Central memory CD8-positive, alpha-beta T cell (primary cell): ENCODE results near the gene TRMT1.

ENCODE experiments used
- ATAC-seq: fragments of 150-1000 bp; cut with Tn5 transposase; replicated peaks from 2 replicates; pipeline ENCODE4 v1.10.0; 2022; ENCODE audit warnings: mild to moderate bottlenecking, moderate FRiP score, moderate number of reproducible peaks; ENCODE audit not compliant: poor library complexity, severe bottlenecking; ENCODE audit errors: extremely low read depth
- DNase-seq, 2 donors: peaks; one replicate each; pipeline ENCODE4 v3.0.0; 2021; ENCODE audit warnings: low spot score in 2 of 2
- H3K27ac Mint-ChIP-seq: one replicate; pipeline ENCODE4 v1.8.0; 2022; ENCODE audit warnings: low read depth, mild to moderate bottlenecking, moderate library complexity, mixed read lengths
- H3K27me3 Mint-ChIP-seq: one replicate; pipeline ENCODE4 v1.8.0; 2022; ENCODE audit warnings: mixed read lengths
- H3K36me3 Mint-ChIP-seq: one replicate; pipeline ENCODE4 v1.8.0; 2022; ENCODE audit warnings: mild to moderate bottlenecking, moderate library complexity, mixed read lengths; ENCODE audit not compliant: insufficient read depth
- H3K4me1 Mint-ChIP-seq: one replicate; pipeline ENCODE4 v1.8.0; 2022; ENCODE audit warnings: mixed read lengths
- H3K4me3 Mint-ChIP-seq: one replicate; pipeline ENCODE4 v1.8.0; 2022; ENCODE audit warnings: mild to moderate bottlenecking, moderate library complexity, mixed read lengths
- H3K9me3 Mint-ChIP-seq: one replicate; pipeline ENCODE4 v1.8.0; 2022; ENCODE audit warnings: mixed read lengths

The TRMT1 gene

DNA sequence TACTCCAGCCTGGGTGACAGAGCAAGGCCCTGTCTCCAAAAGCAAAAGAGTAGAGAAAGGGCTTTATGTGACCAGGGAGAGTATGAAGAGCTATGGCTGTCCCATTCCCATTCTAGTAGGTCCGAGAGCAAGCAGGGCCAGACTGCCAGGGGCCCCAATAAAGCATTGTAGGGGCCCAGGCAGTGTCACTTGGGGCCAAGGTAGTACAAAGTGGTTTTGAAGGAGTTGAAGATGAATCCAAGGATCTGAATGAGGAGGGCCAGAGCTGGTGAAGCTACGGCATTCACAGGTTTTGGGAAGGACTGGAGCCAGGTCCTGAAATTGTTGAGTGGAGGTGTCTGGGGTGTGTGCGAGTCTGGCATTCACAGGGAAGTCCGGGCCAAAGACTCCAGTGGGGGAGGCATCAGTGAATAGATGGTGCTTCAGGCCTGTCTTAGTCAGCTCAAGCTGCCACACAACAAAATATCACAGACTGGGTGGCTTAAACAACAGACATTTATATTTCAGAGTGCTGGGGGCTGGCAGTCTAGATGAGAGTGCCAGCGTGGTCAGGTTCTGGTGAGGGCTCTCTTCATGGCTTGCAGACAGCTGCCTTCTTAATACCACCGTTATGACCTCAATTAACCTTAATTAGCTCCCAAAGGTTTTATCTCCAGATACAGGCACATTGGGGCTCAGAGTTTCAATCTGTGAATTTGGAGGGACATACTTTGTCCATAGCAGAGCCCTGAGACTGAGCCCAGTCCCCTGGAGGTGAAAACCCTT lies 11.5 kb upstream of the TRMT1 start:
- no peak overlapping the region for H3K27ac Mint-ChIP-seq
- H3K4me3 Mint-ChIP-seq, result no peak overlapping the region

DNA sequence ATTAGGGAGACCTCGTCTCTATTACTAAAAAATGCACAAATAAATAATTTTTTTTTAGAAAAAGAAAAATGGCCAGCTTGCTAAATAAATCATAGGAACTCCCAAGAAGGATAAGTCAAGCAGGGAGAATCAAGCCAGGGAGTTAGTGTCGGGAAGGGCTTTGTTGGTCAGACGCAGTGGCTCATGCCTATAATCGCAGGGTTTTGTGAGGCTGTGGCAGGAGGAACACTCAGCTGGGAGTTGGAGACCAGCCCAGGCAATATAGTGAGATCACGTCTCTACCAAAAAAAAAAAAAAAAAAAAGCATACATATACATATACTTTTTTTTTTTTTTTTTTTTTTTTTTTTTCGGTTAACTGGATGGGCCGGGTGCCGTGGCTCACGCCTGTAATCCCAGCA lies 10.5 kb upstream of the TRMT1 start:
- H3K4me3 Mint-ChIP-seq, result no peak overlapping the region
- no peaks in the 10 kb centered on the region for H3K9me3 Mint-ChIP-seq
- H3K27me3 Mint-ChIP-seq, result no peaks in the 10 kb centered on the region
- ATAC-seq (no peak), DNase-seq (no peak)
- no peak overlapping the region for H3K27ac Mint-ChIP-seq
- peaks cover 1% of the 10 kb centered on the region for H3K36me3 Mint-ChIP-seq
- peaks cover 47% of the 10 kb centered on the region for H3K4me1 Mint-ChIP-seq

More for the DNA sequence above, 11.5 kb upstream of the TRMT1 start:
- Mint-ChIP-seq H3K4me1 (peaks cover 46% of the 10 kb centered on the region), H3K27me3 (no peaks in the 10 kb centered on the region), H3K9me3 (no peaks in the 10 kb centered on the region), H3K36me3 (peaks cover 1% of the 10 kb centered on the region)
- ATAC-seq, result no peak
- DNase-seq, result no peak

DNA sequence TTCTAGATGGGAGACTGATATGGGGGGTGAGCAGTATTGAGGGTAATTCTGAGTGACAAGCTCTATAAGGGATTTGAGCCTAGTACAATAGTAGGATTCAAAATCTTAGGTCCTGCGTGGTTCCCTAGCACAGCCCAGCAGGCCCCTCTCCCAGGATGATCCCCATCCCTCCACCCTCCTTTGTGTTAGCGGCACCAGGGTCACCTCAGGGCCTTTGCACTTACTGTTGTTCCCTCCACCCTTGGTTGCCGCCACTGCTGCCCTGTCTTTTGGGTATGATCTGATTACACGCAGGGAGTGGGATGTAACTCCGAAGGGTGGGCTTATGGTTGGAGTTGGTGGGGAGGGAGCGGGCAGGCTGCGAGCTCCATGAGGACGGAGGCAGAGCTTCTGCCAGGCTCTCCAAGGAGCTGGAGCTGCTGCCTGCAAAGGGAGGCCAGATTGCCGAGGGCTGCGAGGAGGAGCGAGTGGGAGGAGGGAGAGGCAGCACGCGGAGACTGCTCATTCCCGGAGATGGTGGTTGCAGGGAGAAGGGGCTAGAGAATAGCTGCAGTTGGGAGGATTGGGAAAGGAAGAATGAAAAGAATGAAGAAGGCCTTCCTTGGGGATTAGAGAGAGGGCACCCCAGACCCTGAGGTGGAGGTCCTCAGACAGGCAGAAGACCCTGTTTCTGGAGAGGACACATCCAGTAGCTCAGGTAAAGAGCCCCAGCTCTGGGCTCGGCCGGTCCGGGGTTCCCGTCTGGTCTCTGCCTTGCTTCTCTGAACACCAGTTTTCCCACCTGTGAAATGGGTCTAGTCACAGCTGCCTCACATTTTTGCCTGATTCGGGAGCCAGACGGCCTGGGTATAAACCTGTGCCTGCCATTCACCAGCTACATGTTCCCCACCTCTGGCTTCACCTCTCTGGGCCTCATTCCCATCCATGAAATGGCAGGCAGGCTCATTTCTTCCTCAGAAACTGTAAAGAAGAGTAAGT lies 6.7 kb upstream of the TRMT1 start:
- Mint-ChIP-seq H3K36me3 (peaks cover 3% of the 10 kb centered on the region), H3K27me3 (no peaks in the 10 kb centered on the region), H3K27ac (peak overlapping the region; percentile 93), H3K4me1 (peaks cover 58% of the 10 kb centered on the region), H3K9me3 (no peaks in the 10 kb centered on the region), H3K4me3 (no peak overlapping the region)
- ATAC-seq (no peak), DNase-seq (no peak)

DNA sequence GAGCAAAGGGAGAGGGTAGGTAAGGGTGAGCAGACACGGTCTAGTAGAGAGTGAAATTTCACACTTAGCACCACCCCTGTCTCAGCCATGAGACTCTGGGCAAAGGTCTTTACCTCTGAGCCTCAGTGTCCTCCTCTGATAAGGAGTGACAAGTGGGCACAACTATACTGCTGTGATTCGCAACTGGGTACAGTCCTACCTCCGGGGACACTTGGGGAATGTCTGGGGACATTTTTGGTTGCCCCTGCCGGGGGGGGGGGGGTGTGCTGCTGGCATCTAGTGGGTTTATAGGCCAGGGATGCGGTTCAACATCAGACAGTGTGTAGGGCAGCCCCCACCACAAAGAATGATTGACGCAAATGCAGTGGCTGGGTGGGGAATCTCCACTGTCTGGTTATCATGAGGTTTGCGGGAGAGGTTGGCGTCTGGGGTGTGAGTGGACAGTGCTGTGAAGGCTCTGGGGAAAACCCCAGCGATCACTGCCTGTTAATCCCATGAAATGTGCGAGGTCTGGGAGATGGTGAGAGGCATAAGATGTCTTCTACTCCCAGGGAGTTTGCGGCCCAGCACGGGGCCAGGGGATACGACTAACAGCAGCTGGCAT lies 5.8 kb upstream of the TRMT1 start:
- Mint-ChIP-seq H3K27ac (peak overlapping the region; percentile 93), H3K9me3 (no peaks in the 10 kb centered on the region), H3K4me1 (peaks cover 56% of the 10 kb centered on the region), H3K36me3 (peaks cover 5% of the 10 kb centered on the region), H3K4me3 (peak overlapping the region; percentile 58), H3K27me3 (no peaks in the 10 kb centered on the region)
- peak; percentile 33 for ATAC-seq
- no peak for DNase-seq

DNA sequence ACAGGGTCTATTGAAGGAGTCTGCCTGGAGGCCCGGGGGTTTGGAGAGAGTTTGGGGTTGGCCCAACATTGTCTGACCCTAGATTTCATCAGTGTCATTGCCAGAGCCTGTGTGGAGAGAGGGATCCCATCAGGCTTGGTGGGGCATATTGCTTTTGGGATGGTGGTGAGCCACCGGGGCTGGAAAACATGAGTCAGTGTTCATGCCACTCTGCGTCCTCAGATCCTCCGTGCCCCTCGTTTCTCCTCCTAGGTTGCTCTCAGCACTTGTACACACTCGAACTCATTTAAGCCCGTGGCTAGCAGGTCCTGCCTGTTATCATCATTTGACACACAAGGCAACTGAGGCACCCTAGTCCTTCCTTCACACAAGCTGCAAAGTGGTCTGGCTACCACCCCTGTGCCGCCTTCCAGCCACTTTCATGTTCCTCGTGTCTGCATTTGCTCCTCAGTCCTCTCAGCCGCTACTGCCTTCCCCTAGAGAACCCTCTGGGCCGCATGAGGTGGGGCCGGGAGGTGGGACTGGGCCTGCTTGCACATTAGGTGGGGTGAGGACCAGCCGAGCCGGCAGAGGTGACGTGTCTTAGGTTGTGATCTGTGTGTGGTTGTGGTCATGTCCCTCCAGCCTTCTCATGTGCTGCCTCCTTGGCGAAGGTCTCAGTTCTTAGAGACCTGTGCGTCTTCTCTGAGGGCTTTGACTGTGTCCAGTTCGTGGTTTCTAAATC lies 5.2 kb upstream of the TRMT1 start:
- Mint-ChIP-seq H3K36me3 (peaks cover 5% of the 10 kb centered on the region), H3K27ac (peak overlapping the region; percentile 93), H3K4me3 (peak overlapping the region; percentile 58), H3K27me3 (no peaks in the 10 kb centered on the region), H3K9me3 (no peaks in the 10 kb centered on the region), H3K4me1 (peaks cover 62% of the 10 kb centered on the region)
- ATAC-seq (peak; percentile 22), DNase-seq (no peak)

DNA sequence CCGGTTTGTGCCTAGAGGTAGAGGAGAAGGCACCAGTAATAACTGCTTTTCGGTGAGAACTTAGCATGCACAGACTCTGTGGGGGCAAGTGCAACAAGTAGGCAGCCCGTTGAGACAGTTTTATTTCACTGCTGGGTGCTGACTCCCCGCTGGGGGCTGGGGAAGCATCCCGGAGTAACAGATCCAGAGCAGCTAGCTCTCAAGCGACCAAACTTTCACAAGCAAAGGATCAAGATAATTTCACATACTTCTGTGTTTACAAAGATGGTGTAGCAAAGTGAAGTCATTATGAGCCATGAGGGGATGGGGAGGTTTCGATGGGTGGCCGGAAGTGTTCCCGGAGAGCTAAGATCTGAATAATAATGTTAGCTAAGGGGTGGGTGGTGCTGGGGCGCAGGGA lies 4.3 kb upstream of the TRMT1 start:
- Mint-ChIP-seq H3K4me1 (peaks cover 67% of the 10 kb centered on the region), H3K36me3 (peaks cover 12% of the 10 kb centered on the region), H3K4me3 (peak overlapping the region; percentile 51), H3K9me3 (no peaks in the 10 kb centered on the region), H3K27me3 (no peaks in the 10 kb centered on the region), H3K27ac (peak overlapping the region; percentile 93)
- ATAC-seq (no peak), DNase-seq (no peak)

DNA sequence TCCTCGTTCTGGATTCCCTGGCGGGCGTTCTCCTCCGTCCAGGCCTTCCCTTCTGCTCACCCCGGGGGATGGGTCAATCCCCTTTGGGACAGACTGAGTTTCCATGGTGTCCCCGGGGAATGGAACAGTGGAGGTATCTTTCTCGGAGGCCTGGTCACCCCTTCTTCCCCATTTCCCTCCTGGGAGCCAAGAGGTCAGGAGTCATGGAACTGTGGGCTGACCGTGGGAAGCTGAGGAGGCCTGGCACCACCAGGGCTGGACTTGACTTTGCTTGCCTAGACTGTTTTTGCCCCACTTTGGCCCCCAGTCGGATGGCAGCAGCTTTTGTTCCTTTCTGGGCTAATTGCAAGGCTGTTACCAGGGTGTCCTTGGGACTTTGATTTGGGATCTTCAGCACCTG lies 3.5 kb upstream of the TRMT1 start:
- H3K4me3 Mint-ChIP-seq, result peak overlapping the region; percentile 91

DNA sequence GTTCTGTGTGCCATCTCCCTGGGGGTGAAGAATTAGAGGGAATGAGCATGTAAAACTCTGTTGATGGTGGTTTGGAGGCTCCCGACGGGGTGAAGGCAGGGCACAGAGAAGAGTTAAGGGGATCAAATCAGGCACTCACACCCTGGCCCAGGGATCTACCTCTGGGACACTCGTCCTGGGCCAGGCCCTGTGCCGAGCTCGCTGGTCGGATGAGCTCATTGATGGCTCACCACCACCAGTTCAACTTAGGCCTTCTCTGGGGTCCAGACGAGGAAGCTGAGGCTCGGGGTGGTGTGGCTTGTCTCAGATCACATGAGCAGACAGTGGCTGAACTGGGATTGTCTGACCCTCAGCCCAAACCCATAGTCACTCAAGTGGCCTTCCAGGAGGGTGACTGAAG lies 3.1 kb upstream of the TRMT1 start:
- H3K27ac Mint-ChIP-seq, result peak overlapping the region; percentile 44
- peak overlapping the region; percentile 91 for H3K4me3 Mint-ChIP-seq
- ATAC-seq (no peak), DNase-seq (no peak)
- no peaks in the 10 kb centered on the region for H3K9me3 Mint-ChIP-seq
- H3K27me3 Mint-ChIP-seq, result no peaks in the 10 kb centered on the region
- peaks cover 72% of the 10 kb centered on the region for H3K4me1 Mint-ChIP-seq
- peaks cover 15% of the 10 kb centered on the region for H3K36me3 Mint-ChIP-seq

More for the DNA sequence above, 3.5 kb upstream of the TRMT1 start:
- peaks cover 72% of the 10 kb centered on the region for H3K4me1 Mint-ChIP-seq
- H3K27ac Mint-ChIP-seq, result peak overlapping the region; percentile 93
- DNase-seq, result no peak
- no peak for ATAC-seq
- H3K36me3 Mint-ChIP-seq, result peaks cover 15% of the 10 kb centered on the region
- no peaks in the 10 kb centered on the region for H3K9me3 Mint-ChIP-seq
- no peaks in the 10 kb centered on the region for H3K27me3 Mint-ChIP-seq

DNA sequence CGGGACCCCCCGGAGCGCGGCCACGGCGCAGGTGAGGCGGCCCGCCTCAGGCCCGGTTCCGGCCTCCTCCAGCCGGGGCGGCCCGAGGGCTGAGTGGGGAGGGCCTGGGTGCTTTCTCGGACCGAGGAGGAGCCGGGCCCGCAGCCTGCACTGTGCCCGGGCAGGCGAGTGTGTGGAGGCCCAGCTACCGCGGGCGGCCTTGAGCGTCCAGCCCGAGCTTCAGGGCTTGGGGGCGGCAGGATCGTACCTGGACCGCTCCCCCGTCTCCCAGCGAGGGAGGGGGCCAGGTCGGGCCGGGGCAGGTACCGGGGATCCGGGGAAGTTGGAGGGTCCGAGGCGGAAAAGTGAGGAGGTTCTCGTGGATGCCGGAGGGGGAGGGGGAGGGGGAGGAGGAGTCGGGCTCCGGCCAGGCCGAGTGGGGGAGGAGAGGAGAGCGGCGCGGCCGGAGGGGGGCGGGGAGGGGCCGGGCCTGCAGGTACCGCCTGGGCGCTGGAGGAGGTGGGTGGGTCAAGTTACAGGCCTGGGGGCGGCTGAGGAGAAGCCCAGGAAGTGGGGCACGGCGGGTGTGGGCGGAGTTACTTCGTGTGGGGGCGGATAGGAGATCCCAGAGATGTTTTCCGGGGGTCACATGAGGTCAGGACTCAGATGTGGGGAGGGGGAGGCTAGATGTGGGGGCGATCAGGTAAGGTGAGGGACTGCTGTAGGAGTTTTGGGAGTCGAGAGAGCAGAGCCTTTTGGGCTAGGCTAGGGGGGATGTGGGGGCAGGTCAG lies 2.1 kb upstream of the TRMT1 start:
- peak overlapping the region; percentile 91 for H3K4me3 Mint-ChIP-seq
- no peaks in the 10 kb centered on the region for H3K9me3 Mint-ChIP-seq
- H3K27ac Mint-ChIP-seq, result peak overlapping the region; percentile 44
- peaks cover 68% of the 10 kb centered on the region for H3K4me1 Mint-ChIP-seq
- ATAC-seq (no peak), DNase-seq (no peak)
- H3K36me3 Mint-ChIP-seq, result peaks cover 17% of the 10 kb centered on the region
- H3K27me3 Mint-ChIP-seq, result no peaks in the 10 kb centered on the region

DNA sequence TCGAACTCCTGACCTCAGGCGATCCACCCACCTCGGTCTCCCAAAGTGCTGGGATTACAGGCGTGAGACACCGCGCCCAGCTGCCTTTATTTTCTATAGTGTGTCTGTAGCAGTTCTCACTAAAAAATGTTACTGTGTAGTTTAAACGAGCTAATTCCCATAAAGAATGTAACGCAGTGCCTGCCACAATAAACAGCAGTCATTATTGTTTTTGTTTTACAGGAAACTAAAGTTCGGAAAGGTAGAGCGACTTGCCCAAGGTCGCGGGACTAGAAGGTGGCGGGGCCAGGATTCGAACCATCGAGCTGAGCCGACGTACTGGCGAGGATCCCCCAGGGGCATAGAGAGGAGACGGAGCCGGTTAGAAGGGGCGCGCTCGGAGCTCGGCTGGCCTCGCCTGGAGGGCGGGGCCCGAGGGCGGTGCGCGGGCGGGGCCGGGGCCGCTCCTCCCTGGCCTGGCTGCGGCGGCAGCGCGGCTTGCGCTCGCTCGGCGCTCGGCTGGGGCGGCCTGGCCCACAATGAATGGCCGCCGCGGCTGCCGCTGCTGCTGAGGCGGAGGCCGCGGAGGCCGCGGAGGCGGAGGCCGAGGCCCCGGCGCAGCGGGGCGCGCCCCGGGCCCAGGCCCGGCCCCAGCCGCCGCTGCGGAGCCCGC lies 1.4 kb upstream of the TRMT1 start, which contains the start of gene NACC1:
NACC1 (plus strand) TSS at position 493 of the 652 bp plus-strand sequence. CDS start 16,944 bp downstream, outside the sequence.
- Mint-ChIP-seq H3K4me1 (peaks cover 61% of the 10 kb centered on the region), H3K9me3 (no peaks in the 10 kb centered on the region), H3K36me3 (peaks cover 21% of the 10 kb centered on the region), H3K27me3 (no peaks in the 10 kb centered on the region), H3K4me3 (peak within 1 kb of the TSS; percentile 91), H3K27ac (peak within 1 kb of the TSS; percentile 93)
- DNase-seq, result peak; percentile 76 to 86
- peak; percentile 78 for ATAC-seq

DNA sequence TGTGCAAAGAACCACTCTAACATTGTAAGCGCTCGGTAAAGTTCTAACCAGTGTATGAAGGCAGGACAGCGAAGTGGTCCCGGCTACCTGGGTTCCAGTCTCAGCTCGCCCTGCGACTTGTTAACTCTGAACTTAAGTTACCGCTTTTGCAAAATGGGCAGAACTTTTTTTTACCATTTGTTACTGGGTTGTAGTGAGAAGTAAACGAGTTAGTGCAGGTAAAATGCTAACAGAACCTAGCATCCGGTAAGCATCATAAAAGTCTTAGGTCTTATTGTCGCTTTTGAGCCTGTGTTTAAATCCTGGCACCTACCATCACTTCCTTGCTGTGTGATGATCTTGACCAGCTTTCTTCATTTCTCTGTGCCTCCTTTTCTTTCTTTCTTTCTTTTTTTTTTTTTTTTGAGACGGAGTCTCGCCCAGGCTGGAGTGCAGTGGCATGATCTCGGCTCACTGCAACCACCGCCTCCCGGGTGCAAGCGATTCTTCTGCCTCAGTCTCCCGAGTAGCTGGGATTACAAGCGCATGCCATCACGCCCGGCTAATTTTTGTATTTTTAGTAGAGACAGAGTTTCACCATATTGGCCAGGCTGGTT lies 734 bp upstream of the TRMT1 start:
- peak overlapping the region; percentile 91 for H3K4me3 Mint-ChIP-seq
- H3K27me3 Mint-ChIP-seq, result no peaks in the 10 kb centered on the region
- no peaks in the 10 kb centered on the region for H3K9me3 Mint-ChIP-seq
- peaks cover 55% of the 10 kb centered on the region for H3K4me1 Mint-ChIP-seq
- peak overlapping the region; percentile 93 for H3K27ac Mint-ChIP-seq
- ATAC-seq (peak; percentile 57), DNase-seq (no peak)
- H3K36me3 Mint-ChIP-seq, result peaks cover 23% of the 10 kb centered on the region
